Natural killer cell (primary cell): ENCODE data around the gene SFRP5. TPM values are rescaled to one million over a fixed set of nuclear protein-coding genes. Genes with fewer than 3 reads are reported as not detected.
A peak's percentile ranks its signal among the peaks of the same experiment; 100 is the strongest.

Experiments
- ATAC-seq, 3 donors: fragments of 150-1000 bp in 2 of 3; fragments of 200-7000 bp in 1 of 3; cut with Tn5 transposase; 1 replicate in 1 of 3; 2 replicates in 2 of 3; pipeline ENCODE4 v1.10.0; 2021; ENCODE audit warnings: mild to moderate bottlenecking in 2 of 3, moderate library complexity in 2 of 3
- DNase-seq, 2 donors: peaks; one replicate each; pipeline versions ENCODE4 v3.0.0 to v3.0.0-alpha.2; 2013 to 2021; ENCODE audit warnings: mixed read lengths in 1 of 2
- H3K27ac ChIP-seq: one replicate; pipeline ENCODE4 v1.5.1; 2013; ENCODE audit warnings: mild to moderate bottlenecking, low read length
- H3K27me3 ChIP-seq: one replicate; pipeline ENCODE4 v1.6.1; 2013; ENCODE audit warnings: low read length; ENCODE audit not compliant: control insufficient read depth, insufficient read depth
- H3K36me3 ChIP-seq: one replicate; pipeline ENCODE4 v1.6.1; 2013; ENCODE audit warnings: low read length; ENCODE audit not compliant: control insufficient read depth, insufficient read depth
- H3K4me1 ChIP-seq: one replicate; pipeline ENCODE4 v1.6.1; 2013; ENCODE audit warnings: low read length; ENCODE audit not compliant: control insufficient read depth, insufficient read depth
- H3K4me3 ChIP-seq: one replicate; pipeline ENCODE4 v1.5.1; 2013; ENCODE audit warnings: low read length
- H3K9me3 ChIP-seq: one replicate; pipeline ENCODE4 v1.6.1; 2013; ENCODE audit warnings: low read length; ENCODE audit not compliant: control insufficient read depth, insufficient read depth
- H3K27ac Mint-ChIP-seq, 2 donors: one replicate each; pipeline ENCODE4 v1.8.0; 2022; ENCODE audit warnings: mild to moderate bottlenecking in 2 of 2, mixed read lengths in 2 of 2, moderate library complexity in 1 of 2
- H3K27me3 Mint-ChIP-seq, 2 donors: one replicate each; pipeline ENCODE4 v1.8.0; 2022; ENCODE audit warnings: low read depth in 2 of 2, mixed read lengths in 2 of 2
- H3K36me3 Mint-ChIP-seq: one replicate; pipeline ENCODE4 v1.8.0; 2022; ENCODE audit warnings: mixed read lengths
- H3K4me1 Mint-ChIP-seq, 2 donors: one replicate each; pipeline ENCODE4 v1.8.0; 2022; ENCODE audit warnings: mixed read lengths in 2 of 2
- H3K4me3 Mint-ChIP-seq: one replicate; pipeline ENCODE4 v1.8.0; 2022; ENCODE audit warnings: mild to moderate bottlenecking, moderate library complexity, mixed read lengths
- H3K9me3 Mint-ChIP-seq, 2 donors: one replicate each; pipeline ENCODE4 v1.8.0; 2022; ENCODE audit warnings: mixed read lengths in 2 of 2
- CTCF ChIP-seq: fragments of 200-600 bp; IDR thresholded peaks from one replicate; pipeline ENCODE4 v1.8.0; 2022; ENCODE audit warnings: antibody characterized with exemption
- WGBS: methylation state at CpG from one replicate; pipeline ENCODE4 v1.1.7; 2013; ENCODE audit warnings: missing lambda C conversion rate; ENCODE audit not compliant: insufficient coverage; 5-methylcytosine and 5-hydroxymethylcytosine counted together
- intact Hi-C: fragments of 100-400 bp; cut with micrococcal nuclease; formaldehyde crosslinking; loops from one replicate; pipeline ENCODE4 v1.14.2; 2022
- total RNA-seq, 4 donors: library from RNA; stranded (reverse); fragments of 120-200 nt in 1 of 4; gene quantifications; one replicate each; pipeline versions ENCODE4 v1.2.3 to v1.2.4, GENCODE V29; 2013 to 2022

SFRP5 gene, protein sequence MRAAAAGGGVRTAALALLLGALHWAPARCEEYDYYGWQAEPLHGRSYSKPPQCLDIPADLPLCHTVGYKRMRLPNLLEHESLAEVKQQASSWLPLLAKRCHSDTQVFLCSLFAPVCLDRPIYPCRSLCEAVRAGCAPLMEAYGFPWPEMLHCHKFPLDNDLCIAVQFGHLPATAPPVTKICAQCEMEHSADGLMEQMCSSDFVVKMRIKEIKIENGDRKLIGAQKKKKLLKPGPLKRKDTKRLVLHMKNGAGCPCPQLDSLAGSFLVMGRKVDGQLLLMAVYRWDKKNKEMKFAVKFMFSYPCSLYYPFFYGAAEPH
- not detected for total RNA-seq
- not detected for total RNA-seq (2013)

DNA sequence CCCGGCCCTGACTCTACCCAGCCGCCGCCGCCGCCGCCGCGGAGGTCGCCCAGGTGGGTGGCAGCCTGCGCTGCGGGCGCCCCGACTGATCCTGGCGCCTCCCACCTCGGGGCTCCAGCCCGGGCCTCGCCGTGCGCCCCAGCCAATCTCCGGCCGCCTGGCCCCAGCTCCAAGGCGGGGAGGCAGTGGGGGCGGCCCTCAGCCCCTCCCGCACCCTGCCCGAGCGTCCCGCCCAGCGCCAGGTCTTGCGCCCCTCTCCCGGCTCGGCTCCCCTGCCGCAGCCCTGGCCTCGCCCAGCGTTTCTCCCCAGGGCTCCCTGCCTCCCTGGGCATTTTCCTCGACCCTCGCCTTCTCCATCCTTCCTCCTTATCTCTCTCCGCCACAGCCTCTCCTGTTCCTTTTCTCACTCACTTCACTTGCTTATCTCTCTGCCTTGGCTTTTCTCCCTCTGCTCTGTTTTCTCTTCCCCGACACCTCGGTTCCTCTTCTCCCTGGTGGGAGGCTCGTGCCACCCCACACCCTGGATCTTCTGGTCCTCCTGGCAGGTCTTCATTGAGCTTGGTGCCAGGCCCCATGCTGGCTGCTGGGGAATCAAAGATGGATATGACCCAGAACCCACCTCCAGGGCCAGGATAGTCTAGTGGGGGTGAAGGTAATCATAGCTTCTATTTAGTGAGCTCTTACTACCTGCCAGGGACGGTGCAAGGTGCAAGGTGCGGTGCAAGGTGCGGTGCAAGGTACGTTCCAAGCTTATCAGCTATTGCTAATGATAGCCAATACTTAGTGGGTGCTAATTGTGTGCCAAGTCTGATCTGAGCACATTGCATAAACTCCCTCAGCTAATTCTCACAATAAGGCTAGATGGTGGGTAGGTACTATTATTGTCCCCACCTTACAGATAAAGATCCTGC, at the start of gene SFRP5:
TSS of gene SFRP5 (minus strand) at position 87 of the 911 bp plus-strand sequence. CDS start 166 bp downstream, outside the sequence.
- 12% methylated on average over 44 of the region's 44 CpGs for WGBS
- Mint-ChIP-seq H3K4me1 (peaks cover 0 to 21% of the 10 kb centered on the region in 2 donors), H3K27me3 (peaks cover 42 to 47% of the 10 kb centered on the region in 2 donors), H3K9me3 (no peaks in the 10 kb centered on the region), H3K27ac (no peak within 1 kb of the TSS), H3K4me3 (peak within 1 kb of the TSS; percentile 5), H3K36me3 (no peaks in the 10 kb centered on the region)
- Histone ChIP-seq H3K36me3 (no peaks in the 10 kb centered on the region), H3K27me3 (peaks cover 8% of the 10 kb centered on the region), H3K27ac (no peak within 1 kb of the TSS), H3K4me3 (no peak within 1 kb of the TSS), H3K4me1 (peaks cover 2% of the 10 kb centered on the region), H3K9me3 (no peaks in the 10 kb centered on the region)
- ATAC-seq (no peak), DNase-seq (no peak)
- intact Hi-C loops = no loop called here
- TF ChIP-seq CTCF = no peak

GRCh38 chr10:97820096-97820704, 48.4 kb upstream of the SFRP5 start:
- 92% methylated on average over 7 of the region's 8 CpGs for WGBS
- intact Hi-C loops = no loop called here
- peaks cover 2 to 6% of the 10 kb centered on the region in 2 donors for H3K27me3 Mint-ChIP-seq

DNA sequence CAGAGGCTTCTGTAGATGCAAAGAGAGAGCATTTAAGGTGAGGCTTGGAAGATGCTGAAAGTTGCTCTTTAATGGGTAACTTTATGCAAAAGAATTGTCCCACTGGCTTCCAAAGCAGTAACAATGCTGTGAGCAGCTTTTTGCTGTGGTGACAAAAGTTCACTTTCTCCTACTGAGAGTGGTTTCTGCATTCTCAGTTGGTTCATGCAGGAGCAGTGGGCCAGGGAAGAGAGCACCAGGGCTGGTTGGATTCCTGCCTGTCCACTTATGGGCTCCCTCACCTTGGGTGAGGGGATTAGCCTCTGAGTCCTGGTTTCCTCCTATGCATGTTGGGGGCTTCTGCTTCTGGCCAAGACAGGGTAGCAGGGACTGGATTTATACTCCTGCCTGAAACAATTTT, 46.8 kb upstream of the SFRP5 start:
- H3K27me3 ChIP-seq = no peaks in the 10 kb centered on the region
- no peaks in the 10 kb centered on the region for H3K36me3 ChIP-seq
- H3K36me3 Mint-ChIP-seq = no peaks in the 10 kb centered on the region
- DNase-seq (no peak), ATAC-seq (no peak)
- no peaks in the 10 kb centered on the region for H3K4me1 Mint-ChIP-seq
- H3K27me3 Mint-ChIP-seq = peaks cover 2 to 6% of the 10 kb centered on the region in 2 donors
- intact Hi-C loops = no loop called here
- no peaks in the 10 kb centered on the region for H3K9me3 ChIP-seq
- no peak for TF ChIP-seq CTCF
- H3K4me3 ChIP-seq = no peak overlapping the region
- no peak overlapping the region for H3K4me3 Mint-ChIP-seq
- no peaks in the 10 kb centered on the region for H3K4me1 ChIP-seq
- H3K27ac Mint-ChIP-seq = no peak overlapping the region
- no peak overlapping the region for H3K27ac ChIP-seq
- H3K9me3 Mint-ChIP-seq = no peaks in the 10 kb centered on the region

More at GRCh38 chr10:97820096-97820704, 48.4 kb upstream of the SFRP5 start:
- ATAC-seq (no peak), DNase-seq (no peak)
- Mint-ChIP-seq H3K27ac (no peak overlapping the region), H3K36me3 (no peaks in the 10 kb centered on the region), H3K4me3 (no peak overlapping the region), H3K4me1 (no peaks in the 10 kb centered on the region), H3K9me3 (no peaks in the 10 kb centered on the region)
- Histone ChIP-seq H3K4me3 (no peak overlapping the region), H3K4me1 (no peaks in the 10 kb centered on the region), H3K27me3 (no peaks in the 10 kb centered on the region), H3K27ac (no peak overlapping the region), H3K36me3 (no peaks in the 10 kb centered on the region), H3K9me3 (no peaks in the 10 kb centered on the region)
- TF ChIP-seq CTCF = no peak
